GM18508 (cell line): ENCODE data around the gene PLEKHM1.

ENCODE experiments used
- ATAC-seq: cut with Tn5 transposase; IDR thresholded peaks from one replicate; pipeline ENCODE4 v1.9.1; 2021; ENCODE audit warnings: moderate number of reproducible peaks; ENCODE audit not compliant: insufficient read depth, unreplicated experiment

PLEKHM1 gene

GRCh38 chr17:45405250-45406086 is 85.1 kb downstream of the PLEKHM1 start:
- ATAC-seq = no peak

DNA sequence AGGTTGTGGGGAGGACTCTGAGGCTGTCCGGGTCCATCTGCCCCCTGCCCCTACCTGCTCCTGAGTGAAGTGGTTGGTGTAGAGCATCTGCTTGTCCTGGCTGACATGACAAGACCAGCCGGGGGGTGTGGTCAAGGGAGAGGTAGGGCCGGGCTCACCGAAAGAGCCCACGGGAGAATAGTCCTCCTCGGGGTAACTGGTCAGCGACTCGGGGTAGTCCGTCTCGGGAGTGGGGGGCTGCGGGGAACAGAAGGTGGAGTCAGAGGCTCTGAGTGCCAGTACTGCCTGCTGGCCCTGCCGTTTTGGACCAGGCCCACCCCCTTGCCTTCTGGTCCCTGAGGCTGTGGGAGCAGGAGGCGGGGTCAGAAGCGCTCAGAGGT is 85.7 kb downstream of the PLEKHM1 start:
- ATAC-seq = no peak

DNA sequence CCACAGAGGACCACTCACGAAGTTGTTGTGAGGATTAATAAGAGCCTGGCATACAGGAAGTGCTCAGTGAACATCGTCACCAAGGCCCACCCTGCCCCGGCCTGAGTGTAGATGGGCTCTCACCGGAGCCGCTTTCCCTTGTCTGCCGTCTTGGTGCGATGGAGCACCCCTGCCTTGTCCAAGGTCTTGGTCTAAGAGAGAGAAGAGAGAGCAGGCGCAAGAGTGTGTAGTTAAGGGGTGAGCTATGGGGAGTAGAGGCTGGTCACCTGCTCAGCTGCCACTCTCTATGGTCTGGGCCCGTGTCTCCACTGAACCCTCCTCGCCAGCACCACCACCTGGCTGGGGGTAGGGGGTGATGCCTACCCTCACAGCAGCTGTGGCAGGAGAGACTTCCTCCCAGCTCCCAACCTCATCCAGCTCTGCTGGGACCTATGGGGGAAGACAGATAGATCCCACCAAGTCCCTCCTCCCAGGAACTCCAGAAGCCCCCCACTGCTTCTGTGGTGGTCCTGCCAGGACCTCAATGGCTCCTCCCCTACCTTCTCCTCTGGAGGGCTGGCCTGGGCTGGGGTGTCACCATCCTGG is 86.5 kb downstream of the PLEKHM1 start:
- ATAC-seq = no peak

- no peak for ATAC-seq
Measured at GRCh38 chr17:45402916-45403315, 87.6 kb downstream of the PLEKHM1 start.

DNA sequence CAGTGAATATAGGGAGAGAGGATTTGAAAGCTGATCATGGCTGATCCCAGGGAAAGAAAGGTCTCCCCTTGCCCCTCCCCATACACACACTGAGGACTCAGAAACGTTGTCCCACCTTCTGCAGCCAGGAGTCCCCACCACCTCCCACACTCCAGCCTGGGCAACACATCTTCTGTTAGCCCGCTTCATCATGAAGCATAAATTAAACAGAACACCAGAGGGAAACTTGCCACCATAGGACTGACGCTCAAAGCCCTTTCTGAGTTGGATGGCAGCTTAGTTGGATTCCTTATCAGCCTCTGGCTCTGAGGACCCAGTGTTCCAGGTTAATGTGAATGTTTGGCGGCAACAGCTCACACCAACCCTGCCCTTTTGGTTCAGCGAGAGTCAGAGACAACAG is 91.7 kb downstream of the PLEKHM1 start:
- ATAC-seq = no peak

DNA sequence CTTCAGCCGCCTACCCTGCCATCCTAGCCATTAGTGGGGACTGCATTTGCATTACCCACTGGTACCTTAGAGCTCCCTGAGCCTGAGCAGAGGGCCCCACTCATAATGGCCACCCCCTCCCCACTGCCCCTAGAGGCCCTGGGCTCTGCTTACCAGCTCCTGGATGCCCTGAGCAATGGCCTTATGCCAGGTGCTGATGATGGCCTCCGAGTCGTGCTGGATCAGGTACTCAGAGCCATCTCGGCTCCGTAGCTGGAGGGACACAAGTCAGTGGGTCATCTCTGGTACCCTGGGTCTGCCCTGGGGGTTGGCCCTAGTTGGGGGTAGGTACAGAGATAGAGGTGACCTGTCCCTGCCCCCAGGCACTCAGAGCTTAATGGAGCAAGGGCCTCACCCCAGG is 92.7 kb downstream of the PLEKHM1 start:
- ATAC-seq = no peak

DNA sequence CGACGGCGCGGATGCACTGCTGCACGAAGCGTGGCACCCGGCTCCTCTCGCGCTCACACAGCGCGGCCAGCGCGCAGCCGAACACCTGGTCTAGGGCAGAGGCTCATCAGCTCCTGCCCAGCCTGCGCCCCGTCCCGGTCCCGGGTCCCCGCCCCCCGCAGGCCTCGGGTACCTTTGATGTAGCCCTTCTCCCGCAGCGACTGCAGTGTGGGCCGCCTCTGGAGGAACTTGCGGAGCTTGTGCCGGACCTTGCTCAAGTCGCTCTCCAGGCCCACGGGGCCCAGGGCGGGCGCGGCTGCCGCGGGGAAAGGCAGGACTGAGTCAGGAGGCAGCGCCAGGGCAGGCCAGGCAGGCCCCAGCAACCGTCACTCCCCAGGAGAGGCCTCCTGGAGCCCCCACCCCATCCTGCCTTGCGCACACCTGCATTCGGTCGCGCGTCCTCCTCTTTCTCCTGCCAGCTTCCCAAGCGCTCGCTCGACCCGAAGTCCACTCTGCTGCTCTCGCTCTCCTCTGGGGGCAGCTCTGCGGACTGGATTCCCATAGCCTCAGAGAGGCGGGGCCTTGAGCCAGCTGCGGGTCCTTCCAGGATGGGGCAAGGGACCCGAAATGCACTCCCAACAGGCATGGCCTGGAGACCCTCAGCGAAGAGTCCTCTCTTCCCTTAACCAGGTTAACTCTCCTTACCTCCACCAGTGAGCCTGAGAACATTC is 93.9 kb downstream of the PLEKHM1 start:
- no peak for ATAC-seq

- ATAC-seq = no peak
Measured at GRCh38 chr17:45395569-45396415, 94.7 kb downstream of the PLEKHM1 start.

DNA sequence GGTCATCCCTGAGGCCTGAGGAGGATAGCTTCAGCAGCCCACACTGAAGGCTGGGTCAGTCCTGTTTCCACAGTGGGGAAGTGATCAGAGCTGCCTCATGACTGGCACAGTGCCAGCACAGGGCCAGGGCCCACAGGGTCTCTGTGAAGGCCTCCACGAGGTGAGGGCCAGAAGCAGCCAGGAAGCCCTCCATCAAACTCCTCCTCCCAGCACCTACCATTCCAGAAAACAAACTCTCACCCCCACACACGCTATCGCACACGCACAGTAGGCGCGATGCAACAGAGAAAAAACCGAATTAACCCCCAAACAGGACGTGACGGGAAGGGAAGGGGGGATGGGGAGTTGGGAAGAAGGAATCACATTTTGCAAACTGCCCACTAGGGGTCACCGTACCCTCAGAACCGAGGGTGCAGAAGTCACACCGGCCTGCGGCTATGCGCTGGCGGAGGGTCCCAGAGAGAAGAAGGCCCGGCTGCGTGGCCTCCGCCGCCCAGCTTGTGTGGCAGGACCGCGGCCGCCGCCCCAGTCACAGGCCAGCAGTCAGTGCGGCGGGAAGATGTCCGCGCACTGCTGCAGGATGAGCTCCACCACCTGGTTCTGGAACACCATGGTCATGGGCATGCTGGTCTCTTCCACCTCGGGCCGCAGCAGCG is 95.5 kb downstream of the PLEKHM1 start:
- no peak for ATAC-seq

GRCh38 chr17:45394564-45394912 is 96.0 kb downstream of the PLEKHM1 start:
- no peak for ATAC-seq

GRCh38 chr17:45394091-45394490 is 96.4 kb downstream of the PLEKHM1 start:
- ATAC-seq = no peak

DNA sequence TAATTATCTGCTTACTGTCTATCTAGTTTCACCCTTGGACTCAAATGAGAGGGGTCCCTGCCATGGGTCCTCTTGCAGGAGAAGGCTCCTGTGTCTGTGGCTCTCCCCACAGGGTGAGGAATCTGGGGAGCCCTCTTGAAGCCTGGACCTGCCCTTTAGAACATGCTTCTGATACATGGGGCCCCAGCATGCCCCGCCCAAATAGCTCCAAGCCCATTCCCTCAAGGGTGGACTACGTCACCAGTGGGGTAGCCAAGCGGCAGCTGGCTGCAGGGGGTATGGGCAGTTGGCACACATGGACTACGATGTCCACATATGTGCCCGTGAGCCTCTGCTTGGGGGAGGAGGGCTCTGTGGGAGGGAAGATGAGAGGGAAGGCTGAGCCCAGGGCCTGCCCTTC is 97.1 kb downstream of the PLEKHM1 start:
- ATAC-seq = no peak

GRCh38 chr17:45391918-45392317 is 98.6 kb downstream of the PLEKHM1 start:
- ATAC-seq = no peak

DNA sequence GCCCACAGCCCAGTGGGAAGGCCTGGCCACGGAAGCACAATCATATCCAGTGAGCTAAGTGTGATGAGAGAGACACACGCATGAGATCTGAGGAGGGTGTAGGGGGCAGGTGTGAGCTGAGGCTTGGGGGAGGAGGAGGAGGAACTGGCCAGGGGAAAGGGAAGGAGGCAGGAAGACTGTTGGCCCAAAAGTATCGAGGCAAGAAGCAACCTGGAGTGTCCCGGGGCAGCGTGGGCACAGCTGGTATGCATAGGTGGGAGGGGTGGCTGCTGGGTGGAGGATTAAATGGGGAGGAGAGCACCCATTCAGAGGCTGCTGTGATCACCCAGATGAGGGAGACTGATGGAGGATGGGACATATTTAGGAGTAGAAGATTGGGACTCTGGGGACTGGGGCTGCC is 99.2 kb downstream of the PLEKHM1 start:
- no peak for ATAC-seq

GRCh38 chr17:45389354-45389753 is 101.2 kb downstream of the PLEKHM1 start:
- no peak for ATAC-seq

DNA sequence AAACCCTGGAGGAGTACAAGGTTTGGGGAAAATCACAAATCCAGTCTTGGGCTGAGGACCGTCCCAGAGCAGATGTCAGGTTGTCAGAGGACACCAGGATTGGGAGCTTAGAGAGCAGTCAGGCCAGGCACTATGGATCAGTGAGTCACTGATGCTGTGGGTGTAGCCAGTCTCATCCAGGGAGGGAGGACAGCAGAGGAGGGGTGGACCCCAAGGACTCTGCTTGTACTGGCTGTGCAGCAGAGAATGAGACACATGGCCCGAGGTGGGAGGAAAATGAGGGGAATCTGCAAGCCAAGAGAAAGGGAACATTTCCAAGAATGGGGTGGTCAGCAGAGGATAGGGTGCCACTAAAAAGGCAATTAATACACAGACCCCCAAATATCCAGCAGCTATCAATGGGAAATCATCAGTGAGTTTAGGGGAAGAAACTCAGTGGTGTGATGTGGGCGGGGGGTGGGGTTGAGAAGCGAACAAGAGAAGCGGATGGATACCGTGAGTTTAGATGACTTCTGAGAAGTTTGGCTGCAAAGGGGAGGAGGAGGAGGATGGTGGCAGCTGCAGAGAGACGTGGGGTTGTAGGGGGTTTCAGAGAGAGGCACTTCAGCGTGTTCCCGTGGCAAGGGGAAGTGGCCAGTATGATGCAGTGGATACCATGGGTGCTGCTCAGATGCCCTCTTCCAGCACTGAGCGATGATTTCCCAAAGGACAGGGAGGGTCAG is 101.8 kb downstream of the PLEKHM1 start:
- no peak for ATAC-seq

DNA sequence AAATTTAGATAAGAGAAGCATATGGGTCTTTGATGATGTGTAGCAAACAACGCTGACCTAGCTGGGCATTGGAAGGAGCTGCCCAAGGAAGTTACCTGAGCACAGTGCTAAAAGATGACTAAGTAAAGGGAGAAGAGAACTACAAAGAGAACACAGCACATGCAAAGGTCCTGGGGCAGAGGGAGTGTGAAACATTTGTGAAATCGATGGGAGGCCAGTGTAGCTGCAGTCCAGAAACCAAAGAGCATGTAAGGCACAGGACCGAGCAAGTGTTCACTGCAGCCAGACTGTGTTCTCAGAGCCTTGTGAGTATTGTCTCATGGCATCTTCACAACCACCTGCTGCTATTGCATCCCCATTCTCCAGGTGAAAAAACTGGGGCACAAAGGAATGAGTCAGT is 102.8 kb downstream of the PLEKHM1 start:
- no peak for ATAC-seq

DNA sequence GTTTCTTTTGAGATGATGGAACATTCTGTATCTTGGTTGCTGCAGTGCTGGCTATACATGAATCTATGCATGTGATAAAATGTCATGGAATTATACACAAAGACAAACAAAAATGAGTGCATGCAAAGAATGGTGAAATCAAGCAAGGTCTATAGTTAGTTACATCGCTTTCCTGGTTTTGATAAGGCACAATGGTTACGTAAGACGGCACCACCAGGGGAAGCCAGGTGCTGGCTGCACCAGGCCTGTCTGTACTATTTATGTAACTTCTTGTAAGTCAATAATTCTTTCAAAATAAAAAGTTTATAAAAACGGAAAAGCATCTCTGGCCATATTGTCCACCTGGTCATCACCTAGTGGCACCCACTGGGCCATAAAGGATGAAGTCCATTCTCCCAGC is 104.3 kb downstream of the PLEKHM1 start:
- ATAC-seq = no peak
